ENCODE measurements around the gene MAP3K19.

The MAP3K19 gene

DNA sequence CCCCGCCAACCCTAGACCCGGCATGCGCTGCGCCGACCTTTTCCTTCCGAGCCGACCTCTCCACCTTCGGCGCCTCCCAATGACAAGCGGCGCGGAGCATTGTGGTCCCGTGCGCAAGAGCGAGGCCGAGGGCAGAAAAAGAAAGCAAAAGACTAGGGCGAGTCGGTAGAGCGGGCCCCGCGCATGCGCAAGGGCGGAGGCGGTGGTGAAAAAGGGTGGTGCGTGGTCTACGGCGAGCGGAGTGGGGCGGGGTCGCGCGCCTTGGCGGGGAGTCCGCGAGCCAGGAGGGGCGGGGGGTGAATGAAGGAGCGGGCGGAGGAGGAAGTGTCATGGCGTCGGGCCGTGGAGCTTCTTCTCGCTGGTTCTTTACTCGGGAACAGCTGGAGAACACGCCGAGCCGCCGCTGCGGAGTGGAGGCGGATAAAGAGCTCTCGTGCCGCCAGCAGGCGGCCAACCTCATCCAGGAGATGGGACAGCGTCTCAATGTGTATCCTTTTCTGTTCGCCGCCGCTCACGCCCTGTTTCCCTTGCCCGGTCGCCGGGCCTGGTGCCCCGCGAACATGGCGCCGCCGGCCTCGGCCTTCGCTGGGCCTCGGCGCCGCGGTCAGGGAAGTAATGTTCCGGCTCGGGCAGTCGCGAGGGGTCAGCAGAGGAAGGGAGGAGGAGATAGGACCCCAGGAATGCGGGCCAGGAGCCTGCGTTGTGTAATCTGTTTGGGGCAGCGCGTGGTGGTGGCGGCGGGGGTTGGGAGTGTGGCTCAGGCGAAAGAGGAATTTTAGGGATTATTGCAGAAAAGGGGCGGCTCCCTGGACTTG is 128.5 kb downstream of the MAP3K19 start, which contains the start of gene CCNT2:
Gene CCNT2 (plus strand): TSS at position 297 of the 815 bp plus-strand sequence. CDS start 33 bp downstream, at position 330.
- DNase-seq (ENCODE audit: insufficient read length, low spot score) (peak; percentile 85), FAIRE-seq (peak; percentile 92)
- peak; percentile 76 for TF ChIP-seq POLR2A (IDR thresholded peaks at IDR 0.05; ENCODE audit: low read depth, low read length)

DNA sequence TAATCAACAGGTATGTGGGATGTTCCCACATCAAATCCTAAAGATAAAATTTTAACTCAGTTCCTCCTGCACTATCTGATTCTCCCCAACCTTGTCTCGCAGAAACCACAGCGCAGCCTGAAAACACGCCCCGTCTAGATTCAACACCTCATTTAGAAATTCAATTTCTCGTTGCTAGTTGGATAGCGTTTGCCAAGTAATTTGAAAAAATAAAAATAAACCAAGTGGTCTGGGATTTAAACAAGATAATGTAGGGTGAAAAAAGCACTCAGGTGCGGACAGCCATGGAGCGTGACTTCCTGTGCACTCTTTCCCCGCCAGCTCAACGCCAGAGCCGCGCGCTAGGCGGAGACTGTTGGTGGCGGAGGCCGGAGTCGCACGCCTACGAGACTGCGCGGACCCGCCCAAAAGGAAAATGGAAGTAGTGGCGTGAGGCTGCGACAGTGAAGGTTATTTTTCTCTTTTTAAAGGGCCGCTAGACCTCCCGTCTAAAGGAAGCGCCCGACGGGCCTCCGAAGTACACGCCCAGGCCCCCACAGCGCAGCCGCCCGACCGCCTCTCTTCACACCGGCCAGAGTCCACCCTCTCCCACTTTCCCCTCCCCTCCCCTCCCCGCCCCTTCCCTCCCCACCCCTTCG is 129.2 kb downstream of the MAP3K19 start:
- DNase-seq (ENCODE audit: insufficient read length, low spot score) (peak; percentile 61), FAIRE-seq (peak; percentile 74)
- peak; percentile 60 for TF ChIP-seq POLR2A (IDR thresholded peaks at IDR 0.05; ENCODE audit: low read depth, low read length)

DNA sequence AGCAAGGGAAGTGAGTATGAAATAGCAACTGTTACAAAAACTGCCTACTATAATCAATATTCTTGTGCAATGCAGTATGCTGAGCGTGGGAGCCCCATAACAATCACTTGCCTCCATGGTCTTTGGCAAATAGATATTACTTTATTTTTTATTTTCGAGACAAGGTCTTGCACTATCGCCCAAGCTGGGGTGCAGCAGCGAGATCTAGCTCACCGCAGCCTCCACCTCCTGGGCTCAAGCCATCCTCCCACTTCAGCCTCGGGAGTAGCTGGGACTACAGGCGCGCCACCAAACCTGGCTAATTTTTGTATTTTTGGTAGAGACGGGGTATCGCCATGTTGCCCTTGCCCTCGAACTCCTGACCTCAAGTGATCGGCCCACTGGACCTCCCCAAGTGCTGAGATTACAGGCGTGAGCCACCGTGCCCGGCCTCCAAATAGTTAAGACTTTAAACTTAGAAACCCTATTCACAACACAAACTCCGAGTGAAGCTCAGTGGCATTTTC is 129.8 kb downstream of the MAP3K19 start:
- no peak for TF ChIP-seq POLR2A (IDR thresholded peaks at IDR 0.05; ENCODE audit: low read depth, low read length)
- FAIRE-seq: peak; percentile 36
- no peak for DNase-seq (ENCODE audit: insufficient read length, low spot score)
